GM12878 (cell line): ENCODE results near the gene SLC25A11. TPM values are rescaled to one million over a fixed set of nuclear protein-coding genes. Genes with fewer than 3 reads are reported as not detected.

Experiments used
- CHD1 ChIP-seq: IDR thresholded peaks from 2 replicates; pipeline ENCODE4 v1.6.1; 2012; ENCODE audit warnings: low read depth, low read length, improper control_type of control experiment
- CREB1 ChIP-seq: IDR thresholded peaks from 2 replicates; pipeline ENCODE4 v1.6.1; 2012; ENCODE audit warnings: low read depth, mild to moderate bottlenecking, inconsistent platforms
- GABPA ChIP-seq: IDR thresholded peaks from 2 replicates; pipeline ENCODE4 v1.6.1; 2014; ENCODE audit warnings: antibody characterized with exemption, low read depth, mild to moderate bottlenecking, inconsistent platforms
- IKZF2 ChIP-seq, 2 experiments: fragments of 450-650 bp; IDR thresholded peaks; 2 replicates each; pipeline ENCODE4 v1.6.1; 2017; ENCODE audit warnings: mild to moderate bottlenecking in 2 of 2, moderate library complexity in 2 of 2
- JUNB ChIP-seq: IDR thresholded peaks from 2 replicates; pipeline ENCODE4 v1.6.1; 2016; ENCODE audit warnings: antibody characterized with exemption, mild to moderate bottlenecking
- KLF5 ChIP-seq: fragments of 450-650 bp; IDR thresholded peaks from 2 replicates; pipeline ENCODE4 v1.6.1; 2014; ENCODE audit warnings: mild to moderate bottlenecking; ENCODE audit not compliant: partially characterized antibody
- MEF2A ChIP-seq: IDR thresholded peaks from 2 replicates; pipeline ENCODE4 v1.6.1; 2011; ENCODE audit warnings: low read depth, mild to moderate bottlenecking, low read length, moderate library complexity; ENCODE audit not compliant: insufficient read depth
- POLR2AphosphoS2 ChIP-seq: IDR thresholded peaks from 2 replicates; pipeline ENCODE4 v1.6.1; 2011; ENCODE audit warnings: low read depth, mild to moderate bottlenecking, low read length, improper control_type of control experiment, moderate library complexity
- RAD21 ChIP-seq: IDR thresholded peaks from 2 replicates; pipeline ENCODE4 v1.6.1; 2011; ENCODE audit warnings: mild to moderate bottlenecking, low read depth, low read length, moderate library complexity; ENCODE audit not compliant: insufficient read depth
- RB1 ChIP-seq: fragments of 450-650 bp; formaldehyde crosslinking; IDR thresholded peaks from 2 replicates; pipeline ENCODE4 v1.6.1; 2017; ENCODE audit warnings: mild to moderate bottlenecking, borderline replicate concordance
- SPI1 ChIP-seq: IDR thresholded peaks from 2 replicates; pipeline ENCODE4 v1.6.1; 2011; ENCODE audit warnings: low read depth, mild to moderate bottlenecking, low read length, moderate library complexity, borderline replicate concordance; ENCODE audit not compliant: insufficient read depth
- SREBF2 ChIP-seq: IDR thresholded peaks from 2 replicates; pipeline ENCODE4 v1.6.1; 2012; ENCODE audit warnings: mild to moderate bottlenecking, low read length
- STAT1 ChIP-seq: fragments of 450-650 bp; conservative IDR thresholded peaks from 2 replicates; pipeline ENCODE4 v1.6.1; 2014; ENCODE audit warnings: antibody characterized with exemption, mild to moderate bottlenecking
- SUZ12 ChIP-seq: fragments of 200-600 bp; sonication (generic); IDR thresholded peaks from one replicate; pipeline ENCODE4 v1.6.1; 2018; ENCODE audit warnings: antibody characterized with exemption, mild to moderate bottlenecking; ENCODE audit not compliant: unreplicated experiment
- TBL1XR1 ChIP-seq: IDR thresholded peaks from 2 replicates; pipeline ENCODE4 v1.6.1; 2012; ENCODE audit warnings: low read depth, low read length, improper control_type of control experiment
- YBX1 ChIP-seq: fragments of 450-650 bp; IDR thresholded peaks from 2 replicates; pipeline ENCODE4 v1.6.1; 2016; ENCODE audit warnings: antibody characterized with exemption
- ZBED1 ChIP-seq: IDR thresholded peaks from 2 replicates; pipeline ENCODE4 v1.6.1; 2016; ENCODE audit warnings: borderline replicate concordance
- ZNF622 ChIP-seq: fragments of 450-650 bp; IDR thresholded peaks from 2 replicates; pipeline ENCODE4 v1.6.1; 2017; ENCODE audit warnings: mild to moderate bottlenecking, inconsistent platforms
- polyA plus RNA-seq, 11 experiments: library from polyadenylated mRNA; depleted of rRNA in 4 of 11; unstranded in 6 of 11; stranded (reverse) in 5 of 11; fragments of >200 nt; fragmentation: Nextera tagmentation in 4 of 11; fragmentation: Illumina TruSeq in 1 of 11; extraction: Ambion mirVana in 4 of 11; extraction: Trizol in 1 of 11; gene quantifications; 1 replicate in 1 of 11; 2 replicates in 10 of 11; pipeline versions ENCODE4 v1.2.1 to v1.2.3, GENCODE V29; 2011 to 2016; ENCODE audit warnings: inconsistent platforms in 2 of 11, missing spikeins in 2 of 11, low read depth in 1 of 11
- total RNA-seq, 4 experiments: library from RNA; depleted of rRNA in 3 of 4; stranded (reverse); fragments of >200 nt in 3 of 4; fragmentation: Illumina TruSeq in 1 of 4; extraction: Trizol in 1 of 4; gene quantifications; 2 replicates each; pipeline versions ENCODE4 v1.2.1 to v1.2.3, GENCODE V29; 2013 to 2021
- TF ChIP-seq, protein P1 (sequence below): IDR thresholded peaks from 2 replicates; pipeline ENCODE4 v1.6.1; 2012; ENCODE audit warnings: low read depth, low read length, improper control_type of control experiment
- TF ChIP-seq, protein P2 (sequence below): IDR thresholded peaks from 2 replicates; pipeline ENCODE4 v1.6.1; 2012; ENCODE audit warnings: low read depth, low read length, improper control_type of control experiment
- TF ChIP-seq, protein P3 (sequence below): fragments of 450-650 bp; formaldehyde crosslinking; IDR thresholded peaks from 2 replicates; pipeline ENCODE4 v1.5.0; 2022; ENCODE audit warnings: mild to moderate bottlenecking, missing genetic modification characterization
- TF ChIP-seq, protein P4 (sequence below): IDR thresholded peaks from 2 replicates; pipeline ENCODE4 v1.6.1; 2011; ENCODE audit warnings: low read depth, low read length, improper control_type of control experiment, borderline replicate concordance
- TF ChIP-seq, protein P5 (sequence below): fragments of 450-650 bp; IDR thresholded peaks from 2 replicates; pipeline ENCODE4 v1.6.1; 2017; ENCODE audit warnings: mild to moderate bottlenecking, low read depth, inconsistent platforms; ENCODE audit not compliant: poor library complexity, severe bottlenecking

Gene SLC25A11
- total and polyA plus RNA-seq, 10 of the 15 experiments (the other 5 are each of a cell fraction or from before 2014, with no cell fraction given), result 5.8 to 142 (median 65.0) TPM

DNA sequence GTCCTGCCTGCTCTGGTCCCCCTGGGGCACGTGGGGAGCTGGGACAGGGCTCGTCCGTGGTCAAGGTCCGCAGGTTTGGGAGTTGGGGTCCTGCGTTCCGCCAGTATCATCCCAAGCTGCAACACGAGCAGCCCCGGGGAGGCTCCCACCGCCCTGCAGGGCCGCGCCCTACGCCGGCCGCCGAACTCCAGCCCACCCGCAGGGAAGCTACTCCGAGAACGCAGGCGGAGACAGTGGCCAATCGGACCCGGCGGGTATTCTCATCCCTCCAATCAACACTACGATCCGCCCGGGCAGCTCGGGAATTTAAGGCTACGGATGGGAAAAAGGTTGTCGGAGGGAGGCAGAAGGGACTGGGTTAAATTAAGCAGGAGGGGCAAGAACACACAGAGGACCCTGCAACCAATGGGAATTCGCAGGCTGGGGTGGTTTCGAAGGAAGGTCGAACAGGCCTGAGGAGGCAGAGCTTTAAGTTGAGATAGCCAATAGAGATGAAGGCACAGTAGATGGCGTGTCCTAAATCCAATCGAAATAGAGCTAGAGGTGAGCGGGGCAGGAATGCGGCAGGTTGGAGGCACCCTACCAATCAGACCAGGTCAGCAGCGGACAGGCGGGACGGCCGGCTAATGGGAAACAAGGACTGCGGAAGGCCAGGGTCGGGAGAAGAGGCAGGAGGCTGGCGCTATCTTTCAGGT lies 27.1 kb upstream of the SLC25A11 start (continued):
- TF ChIP-seq SPI1 (no peak), RB1 (no peak), KLF5 (peak; percentile 95), CREB1 (peak; percentile 82), POLR2AphosphoS2 (no peak), SUZ12 (no peak), GABPA (peak; percentile 48; the same call in 1 of the 2 replicates), RAD21 (no peak), YBX1 (no peak), JUNB (no peak), MEF2A (no peak), IKZF2 (IDR thresholded peaks at IDR 0.05) (no peak), STAT1 (no peak), CHD1 (0 out of 2 replicates have a peak, but pooled peaks have one; percentile 60), TBL1XR1 (0 out of 2 replicates have a peak, but pooled peaks have one; percentile 10), ZBED1 (no peak), SREBF2 (no peak), ZNF622 (no peak)
- TF ChIP-seq, protein P1, sequence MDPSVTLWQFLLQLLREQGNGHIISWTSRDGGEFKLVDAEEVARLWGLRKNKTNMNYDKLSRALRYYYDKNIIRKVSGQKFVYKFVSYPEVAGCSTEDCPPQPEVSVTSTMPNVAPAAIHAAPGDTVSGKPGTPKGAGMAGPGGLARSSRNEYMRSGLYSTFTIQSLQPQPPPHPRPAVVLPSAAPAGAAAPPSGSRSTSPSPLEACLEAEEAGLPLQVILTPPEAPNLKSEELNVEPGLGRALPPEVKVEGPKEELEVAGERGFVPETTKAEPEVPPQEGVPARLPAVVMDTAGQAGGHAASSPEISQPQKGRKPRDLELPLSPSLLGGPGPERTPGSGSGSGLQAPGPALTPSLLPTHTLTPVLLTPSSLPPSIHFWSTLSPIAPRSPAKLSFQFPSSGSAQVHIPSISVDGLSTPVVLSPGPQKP, result no peak
- TF ChIP-seq, protein P2, sequence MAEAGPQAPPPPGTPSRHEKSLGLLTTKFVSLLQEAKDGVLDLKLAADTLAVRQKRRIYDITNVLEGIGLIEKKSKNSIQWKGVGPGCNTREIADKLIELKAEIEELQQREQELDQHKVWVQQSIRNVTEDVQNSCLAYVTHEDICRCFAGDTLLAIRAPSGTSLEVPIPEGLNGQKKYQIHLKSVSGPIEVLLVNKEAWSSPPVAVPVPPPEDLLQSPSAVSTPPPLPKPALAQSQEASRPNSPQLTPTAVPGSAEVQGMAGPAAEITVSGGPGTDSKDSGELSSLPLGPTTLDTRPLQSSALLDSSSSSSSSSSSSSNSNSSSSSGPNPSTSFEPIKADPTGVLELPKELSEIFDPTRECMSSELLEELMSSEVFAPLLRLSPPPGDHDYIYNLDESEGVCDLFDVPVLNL, result no peak
- TF ChIP-seq, protein P3, sequence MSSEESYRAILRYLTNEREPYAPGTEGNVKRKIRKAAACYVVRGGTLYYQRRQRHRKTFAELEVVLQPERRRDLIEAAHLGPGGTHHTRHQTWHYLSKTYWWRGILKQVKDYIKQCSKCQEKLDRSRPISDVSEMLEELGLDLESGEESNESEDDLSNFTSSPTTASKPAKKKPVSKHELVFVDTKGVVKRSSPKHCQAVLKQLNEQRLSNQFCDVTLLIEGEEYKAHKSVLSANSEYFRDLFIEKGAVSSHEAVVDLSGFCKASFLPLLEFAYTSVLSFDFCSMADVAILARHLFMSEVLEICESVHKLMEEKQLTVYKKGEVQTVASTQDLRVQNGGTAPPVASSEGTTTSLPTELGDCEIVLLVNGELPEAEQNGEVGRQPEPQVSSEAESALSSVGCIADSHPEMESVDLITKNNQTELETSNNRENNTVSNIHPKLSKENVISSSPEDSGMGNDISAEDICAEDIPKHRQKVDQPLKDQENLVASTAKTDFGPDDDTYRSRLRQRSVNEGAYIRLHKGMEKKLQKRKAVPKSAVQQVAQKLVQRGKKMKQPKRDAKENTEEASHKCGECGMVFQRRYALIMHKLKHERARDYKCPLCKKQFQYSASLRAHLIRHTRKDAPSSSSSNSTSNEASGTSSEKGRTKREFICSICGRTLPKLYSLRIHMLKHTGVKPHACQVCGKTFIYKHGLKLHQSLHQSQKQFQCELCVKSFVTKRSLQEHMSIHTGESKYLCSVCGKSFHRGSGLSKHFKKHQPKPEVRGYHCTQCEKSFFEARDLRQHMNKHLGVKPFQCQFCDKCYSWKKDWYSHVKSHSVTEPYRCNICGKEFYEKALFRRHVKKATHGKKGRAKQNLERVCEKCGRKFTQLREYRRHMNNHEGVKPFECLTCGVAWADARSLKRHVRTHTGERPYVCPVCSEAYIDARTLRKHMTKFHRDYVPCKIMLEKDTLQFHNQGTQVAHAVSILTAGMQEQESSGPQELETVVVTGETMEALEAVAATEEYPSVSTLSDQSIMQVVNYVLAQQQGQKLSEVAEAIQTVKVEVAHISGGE (CRISPR knock-in tag), result no peak
- TF ChIP-seq, protein P4, sequence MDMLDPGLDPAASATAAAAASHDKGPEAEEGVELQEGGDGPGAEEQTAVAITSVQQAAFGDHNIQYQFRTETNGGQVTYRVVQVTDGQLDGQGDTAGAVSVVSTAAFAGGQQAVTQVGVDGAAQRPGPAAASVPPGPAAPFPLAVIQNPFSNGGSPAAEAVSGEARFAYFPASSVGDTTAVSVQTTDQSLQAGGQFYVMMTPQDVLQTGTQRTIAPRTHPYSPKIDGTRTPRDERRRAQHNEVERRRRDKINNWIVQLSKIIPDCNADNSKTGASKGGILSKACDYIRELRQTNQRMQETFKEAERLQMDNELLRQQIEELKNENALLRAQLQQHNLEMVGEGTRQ, result no peak
- TF ChIP-seq, protein P5, sequence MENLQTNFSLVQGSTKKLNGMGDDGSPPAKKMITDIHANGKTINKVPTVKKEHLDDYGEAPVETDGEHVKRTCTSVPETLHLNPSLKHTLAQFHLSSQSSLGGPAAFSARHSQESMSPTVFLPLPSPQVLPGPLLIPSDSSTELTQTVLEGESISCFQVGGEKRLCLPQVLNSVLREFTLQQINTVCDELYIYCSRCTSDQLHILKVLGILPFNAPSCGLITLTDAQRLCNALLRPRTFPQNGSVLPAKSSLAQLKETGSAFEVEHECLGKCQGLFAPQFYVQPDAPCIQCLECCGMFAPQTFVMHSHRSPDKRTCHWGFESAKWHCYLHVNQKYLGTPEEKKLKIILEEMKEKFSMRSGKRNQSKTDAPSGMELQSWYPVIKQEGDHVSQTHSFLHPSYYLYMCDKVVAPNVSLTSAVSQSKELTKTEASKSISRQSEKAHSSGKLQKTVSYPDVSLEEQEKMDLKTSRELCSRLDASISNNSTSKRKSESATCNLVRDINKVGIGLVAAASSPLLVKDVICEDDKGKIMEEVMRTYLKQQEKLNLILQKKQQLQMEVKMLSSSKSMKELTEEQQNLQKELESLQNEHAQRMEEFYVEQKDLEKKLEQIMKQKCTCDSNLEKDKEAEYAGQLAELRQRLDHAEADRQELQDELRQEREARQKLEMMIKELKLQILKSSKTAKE, result peak; percentile 95
